B cell (primary cell): Measurements from ENCODE around the gene GMEB2.

ENCODE experiments used
- CTCF ChIP-seq: fragments of 200-600 bp; IDR thresholded peaks from one replicate; pipeline ENCODE4 v1.8.0; 2022; ENCODE audit warnings: antibody characterized with exemption, mild to moderate bottlenecking
- EZH2 ChIP-seq: IDR thresholded peaks from 2 replicates; pipeline ENCODE4 v1.6.1; 2012; ENCODE audit warnings: borderline replicate concordance, low read depth, mild to moderate bottlenecking, moderate library complexity, low read length; ENCODE audit not compliant: insufficient read depth, poor library complexity, severe bottlenecking

DNA sequence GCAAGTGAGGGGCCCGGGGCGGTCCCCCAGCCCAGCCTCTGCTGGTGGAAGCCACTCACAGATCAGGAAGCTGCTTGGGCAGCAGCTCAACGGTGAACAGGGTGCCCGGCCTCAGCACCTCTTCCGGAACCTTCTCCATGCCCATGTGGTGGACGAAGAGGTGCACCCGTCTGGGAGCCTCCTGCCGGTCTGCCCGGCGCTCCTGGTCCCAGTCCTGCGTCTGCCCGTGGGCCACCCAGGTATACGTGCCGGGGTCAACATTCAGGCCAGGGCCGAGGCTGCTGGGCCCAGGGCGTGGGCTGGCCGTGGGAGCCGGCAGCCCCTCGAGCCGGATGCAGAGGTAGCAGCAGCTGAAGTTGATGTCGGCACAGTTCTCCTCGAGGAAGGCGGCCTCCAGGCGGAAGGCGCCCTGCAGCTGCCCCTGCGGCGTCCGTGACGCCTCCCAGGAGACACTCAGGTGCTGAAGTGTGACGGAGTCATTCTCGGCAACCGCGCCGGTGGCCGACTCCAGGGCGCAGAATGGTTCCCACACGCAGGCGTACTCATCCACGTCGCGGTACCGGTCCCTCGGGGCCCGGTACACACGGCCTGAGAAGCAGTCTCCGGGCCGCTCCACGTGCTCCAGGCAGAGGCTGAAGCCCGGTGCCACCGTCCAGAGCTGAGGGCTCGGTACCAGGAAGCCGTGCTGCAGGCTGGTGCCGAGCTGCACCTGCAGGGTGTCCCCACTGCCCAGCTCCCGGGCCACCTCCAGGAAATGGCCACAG, 64.3 kb downstream of the GMEB2 start:
- TF ChIP-seq CTCF (no peak), EZH2 (no peak)
